ENCODE data around the gene EIF3K.

DNA sequence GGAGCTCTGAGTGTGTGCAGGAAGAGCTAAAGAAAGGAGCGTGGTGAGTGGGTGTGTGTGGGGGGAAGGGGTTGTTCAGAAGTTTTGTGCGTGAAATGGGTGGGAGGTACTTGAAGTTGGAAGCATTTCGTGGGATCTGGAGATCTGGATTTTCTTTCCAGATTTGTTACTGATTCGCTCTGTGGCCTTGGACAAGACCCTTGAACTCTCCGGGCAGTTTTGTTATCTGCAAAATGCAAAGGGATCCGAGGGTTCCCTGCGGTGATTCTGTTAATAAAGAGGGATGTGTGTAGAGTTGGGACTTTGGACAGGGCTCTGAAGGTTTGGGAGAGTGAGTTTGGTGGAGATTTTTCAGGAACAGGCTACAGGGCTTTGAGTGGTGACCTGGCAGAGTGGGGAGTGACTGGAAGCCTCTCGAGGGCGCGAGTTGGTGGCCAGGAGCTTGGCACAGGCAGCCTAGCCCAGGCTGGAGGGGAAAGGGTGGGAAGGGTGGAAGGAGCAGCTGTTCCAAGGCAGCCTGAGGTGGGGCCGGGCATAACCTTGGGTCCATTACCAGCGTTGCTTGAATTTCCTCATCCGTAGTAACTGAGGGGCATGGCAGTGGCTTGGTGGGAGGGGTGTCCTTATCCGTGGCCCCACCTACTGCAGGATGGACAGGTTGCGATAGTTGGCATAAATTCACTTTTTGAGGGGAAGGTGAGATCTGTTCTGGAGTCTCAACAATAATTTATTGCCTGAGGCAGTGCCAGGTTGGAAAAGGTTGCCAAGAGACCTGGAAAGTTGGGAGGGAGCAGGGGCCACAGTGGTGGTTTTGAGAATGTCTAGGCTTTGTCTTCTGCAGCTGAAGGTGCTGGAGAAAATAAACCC, 30.6 kb downstream of the EIF3K start:
- TF ChIP-seq, protein P1, sequence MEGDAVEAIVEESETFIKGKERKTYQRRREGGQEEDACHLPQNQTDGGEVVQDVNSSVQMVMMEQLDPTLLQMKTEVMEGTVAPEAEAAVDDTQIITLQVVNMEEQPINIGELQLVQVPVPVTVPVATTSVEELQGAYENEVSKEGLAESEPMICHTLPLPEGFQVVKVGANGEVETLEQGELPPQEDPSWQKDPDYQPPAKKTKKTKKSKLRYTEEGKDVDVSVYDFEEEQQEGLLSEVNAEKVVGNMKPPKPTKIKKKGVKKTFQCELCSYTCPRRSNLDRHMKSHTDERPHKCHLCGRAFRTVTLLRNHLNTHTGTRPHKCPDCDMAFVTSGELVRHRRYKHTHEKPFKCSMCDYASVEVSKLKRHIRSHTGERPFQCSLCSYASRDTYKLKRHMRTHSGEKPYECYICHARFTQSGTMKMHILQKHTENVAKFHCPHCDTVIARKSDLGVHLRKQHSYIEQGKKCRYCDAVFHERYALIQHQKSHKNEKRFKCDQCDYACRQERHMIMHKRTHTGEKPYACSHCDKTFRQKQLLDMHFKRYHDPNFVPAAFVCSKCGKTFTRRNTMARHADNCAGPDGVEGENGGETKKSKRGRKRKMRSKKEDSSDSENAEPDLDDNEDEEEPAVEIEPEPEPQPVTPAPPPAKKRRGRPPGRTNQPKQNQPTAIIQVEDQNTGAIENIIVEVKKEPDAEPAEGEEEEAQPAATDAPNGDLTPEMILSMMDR (CRISPR knock-in tag; IDR thresholded peaks at IDR 0.05), result no peak
- TF ChIP-seq REPIN1 (CRISPR knock-in tag; IDR thresholded peaks at IDR 0.05; ENCODE audit: borderline replicate concordance, low read depth) (peak; percentile 28; the same call in 1 of the 2 replicates), KDM1A (CRISPR knock-in tag; IDR thresholded peaks at IDR 0.05) (no peak), SNRNP70 (IDR thresholded peaks at IDR 0.05; ENCODE audit: low read depth, low read length) (no peak), ZFX (CRISPR knock-in tag; IDR thresholded peaks at IDR 0.05; ENCODE audit: low read depth) (peak; percentile 50), NR1H2 (CRISPR knock-in tag; IDR thresholded peaks at IDR 0.05; ENCODE audit: borderline replicate concordance, low read depth) (no peak), MTF1 (CRISPR knock-in tag; IDR thresholded peaks at IDR 0.05) (no peak)
- TF ChIP-seq, protein P2, sequence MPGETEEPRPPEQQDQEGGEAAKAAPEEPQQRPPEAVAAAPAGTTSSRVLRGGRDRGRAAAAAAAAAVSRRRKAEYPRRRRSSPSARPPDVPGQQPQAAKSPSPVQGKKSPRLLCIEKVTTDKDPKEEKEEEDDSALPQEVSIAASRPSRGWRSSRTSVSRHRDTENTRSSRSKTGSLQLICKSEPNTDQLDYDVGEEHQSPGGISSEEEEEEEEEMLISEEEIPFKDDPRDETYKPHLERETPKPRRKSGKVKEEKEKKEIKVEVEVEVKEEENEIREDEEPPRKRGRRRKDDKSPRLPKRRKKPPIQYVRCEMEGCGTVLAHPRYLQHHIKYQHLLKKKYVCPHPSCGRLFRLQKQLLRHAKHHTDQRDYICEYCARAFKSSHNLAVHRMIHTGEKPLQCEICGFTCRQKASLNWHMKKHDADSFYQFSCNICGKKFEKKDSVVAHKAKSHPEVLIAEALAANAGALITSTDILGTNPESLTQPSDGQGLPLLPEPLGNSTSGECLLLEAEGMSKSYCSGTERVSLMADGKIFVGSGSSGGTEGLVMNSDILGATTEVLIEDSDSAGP (CRISPR knock-in tag; IDR thresholded peaks at IDR 0.05; ENCODE audit: borderline replicate concordance), result peak; percentile 23; the same call in 1 of the 2 replicates
- TF ChIP-seq, protein P3, sequence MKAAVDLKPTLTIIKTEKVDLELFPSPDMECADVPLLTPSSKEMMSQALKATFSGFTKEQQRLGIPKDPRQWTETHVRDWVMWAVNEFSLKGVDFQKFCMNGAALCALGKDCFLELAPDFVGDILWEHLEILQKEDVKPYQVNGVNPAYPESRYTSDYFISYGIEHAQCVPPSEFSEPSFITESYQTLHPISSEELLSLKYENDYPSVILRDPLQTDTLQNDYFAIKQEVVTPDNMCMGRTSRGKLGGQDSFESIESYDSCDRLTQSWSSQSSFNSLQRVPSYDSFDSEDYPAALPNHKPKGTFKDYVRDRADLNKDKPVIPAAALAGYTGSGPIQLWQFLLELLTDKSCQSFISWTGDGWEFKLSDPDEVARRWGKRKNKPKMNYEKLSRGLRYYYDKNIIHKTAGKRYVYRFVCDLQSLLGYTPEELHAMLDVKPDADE (CRISPR knock-in tag; IDR thresholded peaks at IDR 0.05), result 0 out of 2 replicates have a peak, but pooled peaks have one; percentile 58

Measured in HepG2 (cell line).